B cell (primary cell): Measurements from ENCODE around the gene DKC1. TPM values are rescaled to one million over a fixed set of nuclear protein-coding genes. Genes with fewer than 3 reads are reported as not detected.

ENCODE experiments used
- ATAC-seq: fragments of 200-7000 bp; cut with Tn5 transposase; one replicate; pipeline ENCODE4 v1.10.0; 2021; ENCODE audit warnings: low read depth, mild to moderate bottlenecking, moderate number of reproducible peaks, moderate library complexity
- CTCF ChIA-PET: fragments of 350-600 bp; sonication (Branson Sonifier 250); formaldehyde crosslinking; loops from one replicate; lab custom pipeline; 2021; ENCODE audit warnings: antibody characterized with exemption, inconsistent platforms; lab: Charles Lee
- POLR2A ChIA-PET: fragments of 350-600 bp; sonication (Branson Sonifier 250); formaldehyde crosslinking; loops from one replicate; lab custom pipeline; 2021; ENCODE audit warnings: antibody characterized with exemption; lab: Charles Lee
- DNase-seq: peaks from one replicate; pipeline ENCODE4 v3.0.0; 2013
- H2AFZ ChIP-seq: 2 replicates; pipeline ENCODE4 v1.6.1; 2012; ENCODE audit warnings: mild to moderate bottlenecking, low read depth, low read length; ENCODE audit not compliant: insufficient read depth, poor library complexity, severe bottlenecking
- H3K27ac ChIP-seq, 2 donors: 1 replicate in 1 of 2; 2 replicates in 1 of 2; pipeline ENCODE4 v1.5.1; 2012 to 2013; ENCODE audit warnings: low read length in 2 of 2, mild to moderate bottlenecking in 2 of 2, moderate library complexity in 1 of 2
- H3K27me3 ChIP-seq, 4 experiments: fragments of 200-600 bp in 1 of 4; sonication (generic) in 1 of 4; replicated peaks in 1 of 4; 1 replicate in 2 of 4; 2 replicates in 2 of 4; pipeline versions ENCODE4 v1.6.1 to v1.7.0; 2013 to 2016; ENCODE audit warnings: low read length in 3 of 4, mild to moderate bottlenecking in 2 of 4, mixed read lengths in 1 of 4, moderate library complexity in 1 of 4; ENCODE audit not compliant: insufficient read depth in 4 of 4, control insufficient read depth in 3 of 4; ENCODE audit errors: control extremely low read depth in 1 of 4
- H3K36me3 ChIP-seq, 2 experiments: replicated peaks in 1 of 2; 1 replicate in 1 of 2; 2 replicates in 1 of 2; pipeline versions ENCODE4 v1.6.1 to v1.7.1; 2013; ENCODE audit warnings: low read length in 1 of 2; ENCODE audit not compliant: insufficient read depth in 2 of 2, control insufficient read depth in 1 of 2; ENCODE audit errors: control extremely low read depth in 1 of 2, extremely low read depth in 1 of 2
- H3K4me1 ChIP-seq, 2 donors: fragments of 200-600 bp in 1 of 2; sonication (generic) in 1 of 2; 1 replicate in 1 of 2; 2 replicates in 1 of 2; pipeline versions ENCODE4 v1.5.1 to v1.6.1; 2013 to 2017; ENCODE audit warnings: low read length in 2 of 2; ENCODE audit not compliant: control insufficient read depth in 2 of 2, insufficient read depth in 2 of 2
- H3K4me2 ChIP-seq: replicated peaks from 2 replicates; pipeline ENCODE3; 2012; ENCODE audit warnings: mild to moderate bottlenecking, low read depth, low read length; ENCODE audit not compliant: poor library complexity, severe bottlenecking
- H3K4me3 ChIP-seq, 5 experiments: fragments of 200-600 bp in 1 of 5; sonication (generic) in 1 of 5; 1 replicate in 3 of 5; 2 replicates in 2 of 5; pipeline versions ENCODE4 v1.5.1 to v1.7.0; 2011 to 2016; ENCODE audit warnings: low read length in 4 of 5, mild to moderate bottlenecking in 4 of 5, low read depth in 2 of 5, control low read depth in 1 of 5, moderate library complexity in 1 of 5; ENCODE audit not compliant: insufficient read depth in 1 of 5; ENCODE audit errors: control extremely low read depth in 1 of 5, extremely low read depth in 1 of 5
- H3K79me2 ChIP-seq: fragments of 200-600 bp; sonication (generic); one replicate; pipeline ENCODE4 v1.6.0; 2016; ENCODE audit warnings: low read length; ENCODE audit not compliant: control insufficient read depth, insufficient read depth
- H3K9ac ChIP-seq: fragments of 200-600 bp; sonication (generic); 2 replicates; pipeline ENCODE4 v1.6.1; 2017; ENCODE audit warnings: mild to moderate bottlenecking, low read length, moderate library complexity
- H3K9me3 ChIP-seq, 3 donors: one replicate each; pipeline versions ENCODE4 v1.6.1 to v1.7.1; 2013; ENCODE audit warnings: low read length in 2 of 3; ENCODE audit not compliant: control insufficient read depth in 2 of 3, insufficient read depth in 1 of 3; ENCODE audit errors: control extremely low read depth in 1 of 3
- H4K20me1 ChIP-seq: 2 replicates; pipeline ENCODE4 v1.6.0; 2012; ENCODE audit warnings: mild to moderate bottlenecking, low read length; ENCODE audit not compliant: insufficient read depth, control insufficient read depth, poor library complexity, severe bottlenecking
- H3K27ac Mint-ChIP-seq: one replicate; pipeline ENCODE4 v1.8.0; 2021; ENCODE audit warnings: mixed read lengths
- H3K27me3 Mint-ChIP-seq: one replicate; pipeline ENCODE4 v1.8.0; 2021; ENCODE audit warnings: mixed read lengths
- H3K4me1 Mint-ChIP-seq: one replicate; pipeline ENCODE4 v1.8.0; 2021; ENCODE audit warnings: mixed read lengths
- H3K4me3 Mint-ChIP-seq: one replicate; pipeline ENCODE4 v1.8.0; 2021; ENCODE audit warnings: mixed read lengths
- H3K9me3 Mint-ChIP-seq: one replicate; pipeline ENCODE4 v1.8.0; 2022; ENCODE audit warnings: mixed read lengths; ENCODE audit not compliant: insufficient read depth
- EZH2 ChIP-seq: IDR thresholded peaks from 2 replicates; pipeline ENCODE4 v1.6.1; 2012; ENCODE audit warnings: borderline replicate concordance, low read depth, mild to moderate bottlenecking, moderate library complexity, low read length; ENCODE audit not compliant: insufficient read depth, poor library complexity, severe bottlenecking
- WGBS: methylation state at CpG from one replicate; pipeline ENCODE4 v1.1.5; 2013; ENCODE audit warnings: missing lambda C conversion rate; ENCODE audit not compliant: insufficient coverage; 5-methylcytosine and 5-hydroxymethylcytosine counted together
- intact Hi-C: fragments of 100-400 bp; cut with micrococcal nuclease; formaldehyde crosslinking; loops from one replicate; pipeline ENCODE4 v1.10.0; 2022
- polyA plus RNA-seq: library from polyadenylated mRNA; depleted of rRNA; stranded (reverse); fragments of >200 nt; gene quantifications from 2 replicates; pipeline ENCODE4 v1.2.3, GENCODE V29; 2012
- total RNA-seq, 2 donors: library from RNA; stranded (reverse); fragments of 120-200 nt in 1 of 2; gene quantifications; 1 replicate in 1 of 2; 2 replicates in 1 of 2; pipeline versions ENCODE4 v1.2.3 to v1.2.4, GENCODE V29; 2013 to 2022
- TF ChIP-seq, protein P1 (sequence below): fragments of 200-600 bp; IDR thresholded peaks from one replicate; pipeline ENCODE4 v1.8.0; 2022; ENCODE audit warnings: antibody characterized with exemption, mild to moderate bottlenecking

DKC1 gene
- total and polyA plus RNA-seq, 2 donors (not counting 1 experiment from before 2014, with no cell fraction given): 18.8 to 73.5 TPM

DNA sequence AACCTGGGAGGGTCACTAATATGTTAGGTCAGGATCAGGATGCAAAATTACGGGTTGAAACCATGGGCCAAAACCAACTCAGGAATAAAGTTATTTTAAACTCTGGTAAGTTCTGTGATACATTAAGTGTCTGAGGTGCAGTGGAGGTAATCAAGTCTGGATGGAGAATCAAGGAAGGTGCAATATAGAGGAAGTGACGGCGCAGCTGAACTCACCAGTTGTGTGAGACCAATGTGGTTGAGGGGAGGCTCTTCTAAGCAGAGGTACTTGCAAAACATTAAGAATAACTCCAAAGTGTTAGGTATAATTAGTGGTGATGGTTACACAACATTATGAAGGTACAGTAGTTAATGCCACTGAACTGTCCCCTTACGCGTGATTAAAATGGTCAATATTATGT lies 31.5 kb upstream of the DKC1 start:
- ChIA-PET CTCF (interaction anchor here (1.8 kb wide), 1 partner anchor 18 kb away, joined by 8 read pairs; no protein-coding TSS in a partner anchor), POLR2A (no interaction called here)
- no peak overlapping the region for H3K27ac Mint-ChIP-seq
- H3K4me2 ChIP-seq: no peak overlapping the region
- no peak for ATAC-seq
- H3K27me3 ChIP-seq: no peaks in the 10 kb centered on the region
- no peaks in the 10 kb centered on the region for H3K9me3 Mint-ChIP-seq
- H3K4me1 ChIP-seq: peaks cover 20 to 36% of the 10 kb centered on the region in 2 donors
- no peak overlapping the region for H3K9ac ChIP-seq
- intact Hi-C loops: no loop called here
- H3K9me3 ChIP-seq: no peaks in the 10 kb centered on the region
- no peak overlapping the region for H3K27ac ChIP-seq
- H2AFZ ChIP-seq: no peak overlapping the region
- 100% methylated on average over 1 of the region's 5 CpGs for WGBS
- H3K79me2 ChIP-seq: peaks cover 16% of the 10 kb centered on the region
- no peaks in the 10 kb centered on the region for H3K27me3 Mint-ChIP-seq
- no peak overlapping the region for H3K4me3 ChIP-seq
- peaks cover 65% of the 10 kb centered on the region for H3K4me1 Mint-ChIP-seq
- H3K4me3 Mint-ChIP-seq: no peak overlapping the region
- H3K36me3 ChIP-seq: no peaks in the 10 kb centered on the region
- H4K20me1 ChIP-seq: no peaks in the 10 kb centered on the region
- DNase-seq: no peak
- TF ChIP-seq, protein P1, sequence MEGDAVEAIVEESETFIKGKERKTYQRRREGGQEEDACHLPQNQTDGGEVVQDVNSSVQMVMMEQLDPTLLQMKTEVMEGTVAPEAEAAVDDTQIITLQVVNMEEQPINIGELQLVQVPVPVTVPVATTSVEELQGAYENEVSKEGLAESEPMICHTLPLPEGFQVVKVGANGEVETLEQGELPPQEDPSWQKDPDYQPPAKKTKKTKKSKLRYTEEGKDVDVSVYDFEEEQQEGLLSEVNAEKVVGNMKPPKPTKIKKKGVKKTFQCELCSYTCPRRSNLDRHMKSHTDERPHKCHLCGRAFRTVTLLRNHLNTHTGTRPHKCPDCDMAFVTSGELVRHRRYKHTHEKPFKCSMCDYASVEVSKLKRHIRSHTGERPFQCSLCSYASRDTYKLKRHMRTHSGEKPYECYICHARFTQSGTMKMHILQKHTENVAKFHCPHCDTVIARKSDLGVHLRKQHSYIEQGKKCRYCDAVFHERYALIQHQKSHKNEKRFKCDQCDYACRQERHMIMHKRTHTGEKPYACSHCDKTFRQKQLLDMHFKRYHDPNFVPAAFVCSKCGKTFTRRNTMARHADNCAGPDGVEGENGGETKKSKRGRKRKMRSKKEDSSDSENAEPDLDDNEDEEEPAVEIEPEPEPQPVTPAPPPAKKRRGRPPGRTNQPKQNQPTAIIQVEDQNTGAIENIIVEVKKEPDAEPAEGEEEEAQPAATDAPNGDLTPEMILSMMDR: no peak
- TF ChIP-seq EZH2: no peak

DNA sequence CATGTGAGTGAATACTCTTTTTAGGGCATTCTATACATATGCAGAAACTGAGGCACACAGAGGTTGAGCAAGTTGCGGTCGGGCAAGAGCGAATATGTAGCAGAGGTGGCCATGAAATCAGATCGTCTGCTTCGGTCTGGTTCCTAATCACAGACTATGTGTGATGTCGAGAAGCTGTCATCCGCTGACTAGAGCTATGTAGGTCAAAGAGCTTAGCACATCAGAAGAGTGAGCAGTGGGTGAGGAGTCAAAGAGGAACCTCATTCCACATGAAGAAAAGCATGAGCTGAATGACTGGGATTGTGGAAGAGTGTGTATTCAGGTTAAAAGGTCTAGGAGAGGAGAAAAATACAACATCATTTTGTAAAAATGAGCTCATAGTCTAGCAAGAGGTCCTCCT lies 30.8 kb upstream of the DKC1 start:
- WGBS: 92% methylated on average over 5 of the region's 7 CpGs
- Histone ChIP-seq H3K4me1 (peaks cover 20 to 36% of the 10 kb centered on the region in 2 donors), H3K27ac (no peak overlapping the region), H3K9me3 (no peaks in the 10 kb centered on the region), H3K4me3 (no peak overlapping the region), H2AFZ (no peak overlapping the region), H3K36me3 (no peaks in the 10 kb centered on the region), H3K79me2 (peaks cover 16% of the 10 kb centered on the region), H3K4me2 (no peak overlapping the region), H4K20me1 (no peaks in the 10 kb centered on the region), H3K27me3 (no peaks in the 10 kb centered on the region), H3K9ac (no peak overlapping the region)
- ChIA-PET POLR2A (no interaction called here), CTCF (interaction anchor here (1.7 to 1.8 kb wide), 2 partner anchors 15 to 17 kb away, joined by 5 to 8 read pairs; no protein-coding TSS in a partner anchor)
- DNase-seq (no peak), ATAC-seq (no peak)
- Mint-ChIP-seq H3K27me3 (no peaks in the 10 kb centered on the region), H3K27ac (no peak overlapping the region), H3K4me1 (peaks cover 61% of the 10 kb centered on the region), H3K9me3 (no peaks in the 10 kb centered on the region), H3K4me3 (no peak overlapping the region)
- TF ChIP-seq EZH2: no peak
- TF ChIP-seq, protein P1: no peak
- intact Hi-C loops: no loop called here
